HepG2 (cell line): ENCODE results near the gene IL1R1. TPM values are rescaled to one million over a fixed set of nuclear protein-coding genes. Genes with fewer than 3 reads are reported as not detected.

ENCODE experiments used
- ATAC-seq: fragments of 200-7000 bp; cut with Tn5 transposase; 3 replicates; pipeline ENCODE4 v1.9.1; 2020; ENCODE audit warnings: mild to moderate bottlenecking, moderate library complexity
- BruUV-seq: library from RNA; stranded (reverse); fragments of 400-500 nt; replicated peaks from 2 replicates; lab custom pipeline; 2021; lab: Mats Ljungman, UMichigan
- CTCF ChIA-PET: fragments of 300-600 bp; formaldehyde crosslinking; extraction: SDS; loops from one replicate; lab custom pipeline; 2021; ENCODE audit warnings: low total read pairs, inconsistent platforms, low intra/inter-chr PET ratio; lab: Yijun Ruan, JAX
- POLR2A ChIA-PET: fragments of 350-600 bp; sonication (Branson Sonifier 250); formaldehyde crosslinking; loops from one replicate; lab custom pipeline; 2020; ENCODE audit warnings: antibody characterized with exemption, inconsistent platforms; lab: Yijun Ruan, JAX
- DNase-seq: peaks from one replicate; pipeline ENCODE4 v3.0.0-alpha.2; 2015; ENCODE audit warnings: low spot score
- FAIRE-seq: peaks from 3 replicates; lab custom pipeline; 2011; peaks lifted over from hg19 to GRCh38; lab: Jason Lieb, UNC
- H2AFZ ChIP-seq: one replicate; pipeline ENCODE4 v1.6.1; 2011; ENCODE audit warnings: low read length, inconsistent platforms
- H3K27ac ChIP-seq: fragments of 300-600 bp; 3 replicates; pipeline ENCODE4 v1.8.0; 2011; ENCODE audit warnings: mixed run types, mild to moderate bottlenecking, mixed read lengths, low read length, inconsistent platforms; ENCODE audit not compliant: insufficient read depth; ENCODE audit errors: extremely low read length
- H3K27me3 ChIP-seq, 2 experiments: fragments of 200-600 bp in 1 of 2; 2 replicates in 1 of 2; 3 replicates in 1 of 2; pipeline versions ENCODE4 v1.6.0 to v1.8.0; 2011; ENCODE audit warnings: low read length in 2 of 2, mild to moderate bottlenecking in 2 of 2, moderate library complexity in 2 of 2, inconsistent platforms in 1 of 2; ENCODE audit not compliant: insufficient read depth in 2 of 2, control insufficient read depth in 1 of 2
- H3K36me3 ChIP-seq, 2 experiments: fragments of 200-600 bp in 1 of 2; replicated peaks in 1 of 2; 2 replicates in 1 of 2; 3 replicates in 1 of 2; pipeline versions ENCODE4 v1.5.1 to v1.8.0; 2011; ENCODE audit warnings: low read length in 2 of 2, inconsistent platforms in 1 of 2; ENCODE audit not compliant: insufficient read depth in 2 of 2, control insufficient read depth in 1 of 2
- H3K4me1 ChIP-seq: 2 replicates; pipeline ENCODE4 v1.5.1; 2012; ENCODE audit warnings: low read length, inconsistent platforms; ENCODE audit not compliant: insufficient read depth
- H3K4me2 ChIP-seq: 2 replicates; pipeline ENCODE4 v1.6.0; 2011; ENCODE audit warnings: low read depth, low read length, inconsistent platforms
- H3K4me3 ChIP-seq, 3 experiments: fragments of 200-600 bp in 1 of 3; sonication (generic), shearing (Covaris generic) in 1 of 3; replicated peaks in 1 of 3; 2 replicates each; pipeline ENCODE4 v1.5.1; 2011 to 2016; ENCODE audit warnings: low read length in 3 of 3, inconsistent platforms in 2 of 3, low read depth in 2 of 3, mild to moderate bottlenecking in 2 of 3, control low read depth in 1 of 3, mixed read lengths in 1 of 3; ENCODE audit not compliant: insufficient read depth in 1 of 3
- H3K79me2 ChIP-seq: one replicate; pipeline ENCODE4 v1.6.1; 2011; ENCODE audit warnings: low read length, inconsistent platforms; ENCODE audit not compliant: insufficient read depth
- H3K9ac ChIP-seq: 2 replicates; pipeline ENCODE4 v1.6.0; 2011; ENCODE audit warnings: mild to moderate bottlenecking, low read depth, low read length, inconsistent platforms; ENCODE audit not compliant: insufficient read depth
- H3K9me3 ChIP-seq: 2 replicates; pipeline ENCODE4 v1.5.1; 2012; ENCODE audit warnings: mild to moderate bottlenecking, low read length
- H4K20me1 ChIP-seq: 2 replicates; pipeline ENCODE4 v1.6.0; 2011; ENCODE audit warnings: inconsistent platforms, mild to moderate bottlenecking, low read length, moderate library complexity; ENCODE audit not compliant: insufficient read depth
- GABPB1 ChIP-seq: IDR thresholded peaks from 2 replicates; pipeline ENCODE4 v1.6.1; 2016; ENCODE audit warnings: mild to moderate bottlenecking, missing genetic modification reagents, moderate library complexity, missing compliant biosample characterization
- GATA4 ChIP-seq: sonication (generic); IDR thresholded peaks from 2 replicates; pipeline ENCODE4 v1.6.1; 2016; ENCODE audit warnings: antibody characterized with exemption, low read depth, borderline replicate concordance
- HDAC1 ChIP-seq: sonication (generic); formaldehyde crosslinking; IDR thresholded peaks from 2 replicates; pipeline ENCODE4 v1.5.1; 2020; ENCODE audit warnings: mild to moderate bottlenecking, missing genetic modification reagents
- MTA3 ChIP-seq: sonication (generic); formaldehyde crosslinking; IDR thresholded peaks from 2 replicates; pipeline ENCODE4 v1.4.0; 2020; ENCODE audit warnings: missing genetic modification reagents
- NR2F6 ChIP-seq, 2 experiments: IDR thresholded peaks; 2 replicates each; pipeline ENCODE4 v1.6.1; 2016; ENCODE audit warnings: antibody characterized with exemption in 1 of 2, mild to moderate bottlenecking in 1 of 2
- PHF21A ChIP-seq: sonication (generic); formaldehyde crosslinking; IDR thresholded peaks from 2 replicates; pipeline ENCODE4 v1.5.0; 2020; ENCODE audit warnings: mild to moderate bottlenecking, missing genetic modification reagents
- RELA ChIP-seq: sonication (generic); formaldehyde crosslinking; IDR thresholded peaks from 2 replicates; pipeline ENCODE4 v1.4.0; 2020; ENCODE audit warnings: missing genetic modification reagents
- SRF ChIP-seq: IDR thresholded peaks from 2 replicates; pipeline ENCODE4 v1.6.1; 2011; ENCODE audit warnings: mild to moderate bottlenecking, low read depth, low read length, moderate library complexity
- TRIM24 ChIP-seq: sonication (generic); formaldehyde crosslinking; IDR thresholded peaks from 2 replicates; pipeline ENCODE4 v1.8.0; 2022; ENCODE audit warnings: mild to moderate bottlenecking, missing genetic modification reagents
- ZNF251 ChIP-seq: sonication (generic); formaldehyde crosslinking; IDR thresholded peaks from 2 replicates; pipeline ENCODE4 v1.9.0; 2021; ENCODE audit warnings: mild to moderate bottlenecking, missing genetic modification reagents
- ZNF577 ChIP-seq: sonication (generic); formaldehyde crosslinking; IDR thresholded peaks from 2 replicates; pipeline ENCODE4 v1.4.0; 2020; ENCODE audit warnings: mild to moderate bottlenecking, low read depth, missing genetic modification reagents, borderline replicate concordance
- WGBS: methylation state at CpG from one replicate; pipeline ENCODE4 v1.1.6; 2017; ENCODE audit warnings: low lambda C conversion rate; 5-methylcytosine and 5-hydroxymethylcytosine counted together
- in situ Hi-C: cut with HindIII; loops from 2 replicates; pipeline ENCODE4 v1.10.0; 2017; ENCODE audit warnings: low pct_unique_long_range_greater_than_20kb; ENCODE audit not compliant: extremely low pct_ligation_motif_present
- intact Hi-C: fragments of 100-400 bp; cut with micrococcal nuclease; formaldehyde crosslinking; loops from one replicate; pipeline ENCODE4 v1.10.0; 2022; ENCODE audit not compliant: unreplicated experiment
- polyA plus RNA-seq, 8 experiments: library from polyadenylated mRNA; depleted of rRNA in 3 of 8; stranded (reverse) in 7 of 8; unstranded in 1 of 8; fragments of >200 nt; fragmentation: Illumina TruSeq in 4 of 8; extraction: Trizol in 4 of 8; gene quantifications; 2 replicates each; pipeline versions ENCODE4 v1.2.1 to v1.2.3, GENCODE V29; 2011 to 2016; ENCODE audit warnings: low read depth in 4 of 8, missing spikeins in 1 of 8, mixed read lengths in 1 of 8; ENCODE audit not compliant: insufficient read depth in 1 of 8
- total RNA-seq, 5 experiments: library from RNA; depleted of rRNA; stranded (reverse); fragments of >200 nt; fragmentation: Illumina TruSeq; extraction: Trizol; gene quantifications; 2 replicates each; pipeline ENCODE4 v1.2.3, GENCODE V29; 2016; ENCODE audit warnings: low read depth in 1 of 5
- TF ChIP-seq, protein P1 (sequence below): sonication (generic); formaldehyde crosslinking; IDR thresholded peaks from 2 replicates; pipeline ENCODE4 v1.9.0; 2021; ENCODE audit warnings: missing genetic modification reagents, borderline replicate concordance
- TF ChIP-seq, protein P2 (sequence below): sonication (generic); formaldehyde crosslinking; IDR thresholded peaks from 2 replicates; pipeline ENCODE4 v1.5.0; 2020; ENCODE audit warnings: missing genetic modification reagents

IL1R1 gene
- total and polyA plus RNA-seq, 2 of the 13 experiments (the other 11 are each of a cell fraction or from before 2014, with no cell fraction given), result 38.0 to 93.1 TPM

DNA sequence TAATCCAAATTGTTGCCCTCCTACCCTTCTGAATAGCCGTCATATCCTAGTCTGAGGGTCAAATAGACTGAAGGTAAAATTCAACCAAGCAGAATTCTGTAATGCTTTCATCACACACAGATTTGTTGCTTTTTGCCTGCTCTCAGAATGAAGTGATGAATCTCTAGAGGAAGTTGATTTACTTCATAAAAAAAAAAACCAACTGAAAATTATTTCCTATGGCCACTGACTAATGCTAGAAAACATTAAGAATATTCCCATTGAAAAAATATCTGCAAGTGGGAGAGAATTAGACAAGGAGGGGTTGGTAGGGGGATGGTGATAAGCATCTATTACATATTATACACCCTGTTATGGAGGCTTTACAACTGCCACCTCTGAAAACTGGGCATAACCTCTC, 42.0 kb downstream of the IL1R1 start:
- POLR2A ChIA-PET, result no interaction called here
- CTCF ChIA-PET, result no interaction called here
- Histone ChIP-seq H3K27ac (no peak overlapping the region), H3K4me2 (no peak overlapping the region), H3K36me3 (no peaks in the 10 kb centered on the region), H3K9me3 (no peaks in the 10 kb centered on the region), H4K20me1 (no peaks in the 10 kb centered on the region), H3K27me3 (no peaks in the 10 kb centered on the region), H3K4me3 (no peak overlapping the region), H3K9ac (no peak overlapping the region), H3K4me1 (peaks cover 54% of the 10 kb centered on the region), H3K79me2 (no peaks in the 10 kb centered on the region), H2AFZ (no peak overlapping the region)
- FAIRE-seq (no peak), ATAC-seq (no peak), DNase-seq (no peak)
- in situ Hi-C loops (no loop called here), intact Hi-C loops (no loop called here)
- BruUV-seq, result no TSS peak
- TF ChIP-seq SRF (no peak), GABPB1 (no peak), TRIM24 (CRISPR knock-in tag) (no peak), PHF21A (no peak), NR2F6 (IDR thresholded peaks at IDR 0.05) (no peak), NR2F6 (CRISPR knock-in tag; IDR thresholded peaks at IDR 0.05) (no peak), HDAC1 (CRISPR knock-in tag) (no peak), GATA4 (no peak), RELA (CRISPR knock-in tag) (no peak), ZNF251 (CRISPR knock-in tag) (no peak), ZNF577 (no peak), MTA3 (CRISPR knock-in tag) (no peak)
- TF ChIP-seq, protein P1, sequence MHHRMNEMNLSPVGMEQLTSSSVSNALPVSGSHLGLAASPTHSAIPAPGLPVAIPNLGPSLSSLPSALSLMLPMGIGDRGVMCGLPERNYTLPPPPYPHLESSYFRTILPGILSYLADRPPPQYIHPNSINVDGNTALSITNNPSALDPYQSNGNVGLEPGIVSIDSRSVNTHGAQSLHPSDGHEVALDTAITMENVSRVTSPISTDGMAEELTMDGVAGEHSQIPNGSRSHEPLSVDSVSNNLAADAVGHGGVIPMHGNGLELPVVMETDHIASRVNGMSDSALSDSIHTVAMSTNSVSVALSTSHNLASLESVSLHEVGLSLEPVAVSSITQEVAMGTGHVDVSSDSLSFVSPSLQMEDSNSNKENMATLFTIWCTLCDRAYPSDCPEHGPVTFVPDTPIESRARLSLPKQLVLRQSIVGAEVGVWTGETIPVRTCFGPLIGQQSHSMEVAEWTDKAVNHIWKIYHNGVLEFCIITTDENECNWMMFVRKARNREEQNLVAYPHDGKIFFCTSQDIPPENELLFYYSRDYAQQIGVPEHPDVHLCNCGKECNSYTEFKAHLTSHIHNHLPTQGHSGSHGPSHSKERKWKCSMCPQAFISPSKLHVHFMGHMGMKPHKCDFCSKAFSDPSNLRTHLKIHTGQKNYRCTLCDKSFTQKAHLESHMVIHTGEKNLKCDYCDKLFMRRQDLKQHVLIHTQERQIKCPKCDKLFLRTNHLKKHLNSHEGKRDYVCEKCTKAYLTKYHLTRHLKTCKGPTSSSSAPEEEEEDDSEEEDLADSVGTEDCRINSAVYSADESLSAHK (CRISPR knock-in tag), result no peak
- TF ChIP-seq, protein P2, sequence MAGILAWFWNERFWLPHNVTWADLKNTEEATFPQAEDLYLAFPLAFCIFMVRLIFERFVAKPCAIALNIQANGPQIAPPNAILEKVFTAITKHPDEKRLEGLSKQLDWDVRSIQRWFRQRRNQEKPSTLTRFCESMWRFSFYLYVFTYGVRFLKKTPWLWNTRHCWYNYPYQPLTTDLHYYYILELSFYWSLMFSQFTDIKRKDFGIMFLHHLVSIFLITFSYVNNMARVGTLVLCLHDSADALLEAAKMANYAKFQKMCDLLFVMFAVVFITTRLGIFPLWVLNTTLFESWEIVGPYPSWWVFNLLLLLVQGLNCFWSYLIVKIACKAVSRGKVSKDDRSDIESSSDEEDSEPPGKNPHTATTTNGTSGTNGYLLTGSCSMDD, result no peak
- 88% methylated on average over 1 of the region's 1 CpG for WGBS
